GM19372 (cell line): ENCODE data around the gene IMP3.
"Not testable (repeated sequence)": the region's sequence is repeated elsewhere in the genome, so short reads cannot be mapped to it uniquely, and the experiment has no call there.

Experiments
- ATAC-seq: cut with Tn5 transposase; IDR thresholded peaks from one replicate; pipeline ENCODE4 v1.9.1; 2021; ENCODE audit warnings: mild to moderate bottlenecking, low read depth, moderate library complexity; ENCODE audit not compliant: unreplicated experiment

Gene IMP3

GRCh38 chr15:75651810-75652543 lies 12.0 kb upstream of the IMP3 start:
- ATAC-seq: no peak

DNA sequence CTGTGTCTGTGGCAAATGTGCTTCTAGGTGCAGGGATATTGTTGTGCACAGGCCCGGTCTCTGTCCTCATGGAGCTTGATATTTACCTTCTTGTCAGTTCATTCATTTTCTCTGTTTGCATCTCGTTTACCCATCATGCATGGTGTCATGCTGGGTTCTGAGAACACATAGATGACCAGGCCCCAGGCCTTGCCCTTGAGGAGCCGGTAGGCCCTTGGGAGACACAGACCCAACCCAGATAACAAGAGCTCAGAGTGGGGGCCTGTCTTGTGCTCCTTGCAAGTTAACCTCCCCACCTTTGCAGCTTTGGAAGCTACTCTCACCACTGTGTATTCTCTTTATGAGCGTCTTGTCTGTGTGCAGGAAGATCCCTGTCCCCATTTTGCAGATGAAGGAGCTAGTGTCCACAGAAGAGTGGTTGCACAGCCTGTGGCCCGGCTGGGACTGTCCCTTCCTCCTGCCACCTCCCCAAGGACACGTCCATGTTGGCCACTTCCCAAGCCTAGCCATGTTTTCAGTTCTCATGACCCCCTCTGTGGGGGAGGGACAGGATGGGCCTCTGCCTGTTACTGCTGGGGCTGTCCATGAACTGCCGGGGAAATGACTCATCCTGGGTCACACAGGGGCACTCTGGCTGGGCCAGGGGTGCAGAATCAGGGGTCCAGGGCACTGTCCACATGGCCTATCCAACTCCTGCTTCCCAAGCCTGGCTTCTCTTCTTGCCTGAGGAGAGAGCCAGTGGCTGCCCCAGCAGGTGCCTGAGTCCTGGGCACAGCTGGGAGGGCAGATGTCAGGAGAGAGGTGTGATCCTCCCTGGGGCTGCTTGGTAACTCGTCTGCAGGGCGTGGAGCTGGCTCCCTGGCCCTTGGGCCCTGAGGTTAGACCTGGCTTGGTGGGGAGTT lies 11.1 kb upstream of the IMP3 start:
- ATAC-seq: no peak

GRCh38 chr15:75649848-75650247 lies 9.8 kb upstream of the IMP3 start:
- ATAC-seq: no peak

DNA sequence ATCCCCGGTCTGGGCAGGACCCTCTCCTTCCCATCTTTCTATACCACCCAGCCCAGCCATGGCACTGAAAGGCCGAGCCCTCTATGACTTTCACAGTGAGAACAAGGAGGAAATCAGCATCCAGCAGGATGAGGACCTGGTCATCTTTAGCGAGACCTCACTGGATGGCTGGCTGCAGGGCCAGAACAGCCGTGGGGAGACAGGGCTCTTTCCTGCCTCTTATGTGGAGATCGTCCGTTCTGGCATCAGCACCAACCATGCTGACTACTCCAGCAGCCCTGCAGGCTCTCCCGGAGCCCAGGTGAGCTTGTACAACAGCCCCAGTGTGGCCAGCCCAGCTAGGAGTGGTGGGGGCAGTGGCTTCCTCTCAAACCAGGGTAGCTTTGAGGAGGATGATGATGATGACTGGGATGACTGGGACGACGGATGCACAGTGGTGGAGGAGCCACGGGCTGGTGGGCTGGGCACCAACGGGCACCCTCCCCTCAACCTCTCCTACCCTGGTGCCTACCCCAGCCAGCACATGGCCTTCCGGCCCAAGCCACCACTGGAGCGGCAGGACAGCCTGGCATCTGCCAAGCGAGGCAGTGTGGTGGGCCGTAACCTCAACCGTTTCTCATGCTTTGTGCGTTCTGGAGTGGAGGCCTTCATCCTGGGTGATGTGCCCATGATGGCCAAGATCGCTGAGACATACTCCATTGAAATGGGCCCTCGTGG lies 9.2 kb upstream of the IMP3 start:
- ATAC-seq: no peak

DNA sequence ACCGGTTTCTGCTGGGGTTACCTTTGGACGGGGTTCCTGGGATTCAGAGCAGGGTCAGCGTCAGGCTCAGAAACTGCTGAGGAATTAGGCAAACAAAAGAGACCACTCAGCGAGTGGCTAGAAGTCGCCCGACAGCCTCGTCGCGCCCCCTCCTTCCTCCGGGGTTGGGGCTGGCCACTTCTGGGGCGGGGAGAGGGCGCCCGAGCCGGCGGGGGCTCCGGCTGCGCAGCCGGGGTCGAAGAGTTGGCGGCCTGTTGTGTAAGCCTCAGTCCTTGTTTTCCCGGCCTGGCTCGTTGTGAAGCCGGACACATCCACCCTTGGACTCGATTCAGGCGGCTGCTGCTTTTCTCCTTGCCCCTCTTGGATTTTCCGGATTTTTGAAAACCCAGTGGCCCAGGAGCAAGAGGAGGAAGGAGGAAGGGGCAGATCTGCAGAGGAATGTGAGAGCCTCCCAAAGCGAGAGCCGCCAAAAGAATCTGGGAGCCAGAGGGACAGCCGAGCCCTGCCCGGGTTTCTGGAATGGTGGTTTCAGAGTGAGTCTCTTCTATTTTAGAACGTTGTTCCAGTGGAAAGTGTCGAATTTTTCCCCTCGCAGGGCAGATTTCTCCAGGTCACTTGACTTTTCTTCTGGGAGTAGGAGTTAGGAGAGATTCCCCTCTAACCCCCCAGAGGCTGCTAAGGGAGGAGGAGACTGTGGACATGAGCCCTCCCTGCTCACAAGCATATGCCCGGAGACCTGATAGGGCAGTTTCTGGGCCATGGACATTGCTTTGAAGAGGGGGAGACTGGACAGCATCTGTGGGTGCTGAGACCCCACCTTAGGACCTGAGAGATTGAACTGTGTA lies 8.4 kb upstream of the IMP3 start:
- ATAC-seq: no peak

- ATAC-seq: no peak
These were observed 7.5 kb upstream of the IMP3 start, which contains the start of gene SNX33 for GRCh38 chr15:75647370-75648155. Gene SNX33 (plus strand): TSS chr15:75647912. CDS start chr15:75649103, 1,191 bp downstream.

DNA sequence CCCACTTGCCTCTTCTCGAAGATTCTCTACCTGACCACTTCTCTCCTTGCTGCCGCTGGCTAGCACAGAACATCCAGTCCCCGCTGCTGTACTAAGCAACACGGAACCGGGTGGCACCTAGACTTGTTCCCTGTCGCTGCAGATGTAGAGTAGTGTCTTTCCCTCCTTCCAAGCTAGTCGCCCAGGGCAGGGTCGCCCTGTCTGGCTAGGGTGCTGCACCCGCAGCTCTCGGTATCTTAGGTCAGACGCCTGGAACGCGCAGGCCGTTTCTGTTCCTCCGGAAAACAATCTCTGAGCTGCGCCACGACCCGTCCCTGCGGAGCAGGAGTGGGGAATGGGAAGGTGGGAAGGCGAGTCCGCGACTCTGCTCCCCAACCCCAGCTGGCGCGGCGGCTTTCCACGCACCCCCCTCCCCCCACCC lies 6.9 kb upstream of the IMP3 start:
- no peak for ATAC-seq

GRCh38 chr15:75646112-75646943 lies 6.3 kb upstream of the IMP3 start:
- no peak for ATAC-seq

DNA sequence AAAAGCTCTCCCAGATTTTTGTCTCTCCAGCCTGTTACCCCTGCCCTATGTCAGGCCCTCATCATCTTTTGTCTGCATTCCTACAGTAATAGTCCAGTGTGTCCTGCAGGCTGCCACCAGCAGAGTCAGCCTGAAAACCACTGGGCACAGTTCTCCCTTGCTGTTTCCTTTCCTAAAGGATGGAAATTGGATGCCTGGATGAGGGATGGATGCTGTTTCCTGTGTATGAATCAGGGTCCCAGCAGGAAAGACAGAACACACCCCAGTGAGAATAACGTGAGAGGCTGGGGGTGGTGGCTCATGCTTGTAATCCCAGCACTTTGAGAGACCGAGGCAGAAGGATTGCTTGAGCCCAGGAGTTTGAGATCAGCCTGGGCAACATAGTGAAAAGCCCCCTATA lies 4.4 kb upstream of the IMP3 start:
- ATAC-seq: no peak

DNA sequence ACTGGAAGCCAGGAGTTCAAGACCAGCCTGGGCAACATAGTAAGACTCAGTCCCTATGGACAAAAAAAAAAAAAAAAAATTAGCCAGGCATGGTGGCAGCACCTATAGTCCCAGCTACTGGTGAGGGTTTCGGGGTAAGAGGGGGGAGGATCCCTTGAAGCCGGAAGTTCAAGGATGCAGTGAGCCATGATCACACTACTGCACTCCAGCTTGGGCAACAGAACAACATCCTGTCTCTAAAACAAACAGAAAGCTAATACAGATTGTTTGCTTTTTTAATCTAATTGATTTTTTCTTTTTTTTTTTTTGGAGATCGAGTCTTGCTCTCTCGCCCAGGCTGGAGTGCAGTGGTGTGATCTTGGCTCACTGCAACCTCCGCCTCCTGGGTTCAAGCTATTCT lies 1.6 kb upstream of the IMP3 start:
- ATAC-seq: no peak

DNA sequence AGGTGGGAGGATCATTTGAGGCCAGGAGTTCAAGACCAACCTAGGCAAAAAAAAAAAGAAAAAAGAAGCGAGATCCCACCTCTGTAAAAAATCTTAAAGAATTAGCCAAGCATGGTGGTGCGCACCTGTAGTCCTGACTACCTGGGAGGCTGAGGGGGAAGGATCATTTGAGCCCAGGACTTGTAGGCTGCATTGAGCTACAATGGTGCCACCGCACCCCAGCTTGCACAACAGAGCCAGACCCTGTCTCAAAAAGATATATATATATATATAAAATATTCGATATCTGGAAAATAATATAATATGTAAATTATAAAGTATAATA lies 1.1 kb upstream of the IMP3 start:
- no peak for ATAC-seq

- peak; percentile 13 for ATAC-seq
These were observed 607 bp upstream of the IMP3 start for GRCh38 chr15:75640483-75641178.

- no peak for ATAC-seq
These were observed 774 bp downstream of the IMP3 start for GRCh38 chr15:75639191-75639708.

GRCh38 chr15:75637245-75638009 lies 2.6 kb downstream of the IMP3 start:
- ATAC-seq: no peak

- ATAC-seq: no peak
These were observed 4.0 kb downstream of the IMP3 start for GRCh38 chr15:75636026-75636425.

DNA sequence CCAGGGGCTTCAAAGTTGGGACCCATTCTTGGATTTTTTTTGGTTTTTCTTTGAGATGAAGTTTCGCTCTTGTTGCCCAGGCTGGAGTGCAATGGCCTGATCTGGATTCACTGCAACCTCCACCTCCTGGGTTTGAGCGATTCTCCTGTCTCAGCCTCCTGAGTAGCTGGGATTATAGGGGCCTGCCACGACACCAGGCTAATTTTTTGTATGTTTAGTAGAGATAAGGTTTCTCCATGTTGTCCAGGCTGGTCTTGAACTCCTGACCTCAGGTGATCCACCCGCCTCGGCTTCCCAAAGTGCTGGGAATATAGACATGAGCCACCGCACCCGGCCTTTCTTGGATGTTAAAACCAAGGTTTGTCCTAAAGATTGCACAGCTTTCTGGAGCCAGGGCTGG lies 6.1 kb downstream of the IMP3 start:
- ATAC-seq: not testable (repeated sequence)

DNA sequence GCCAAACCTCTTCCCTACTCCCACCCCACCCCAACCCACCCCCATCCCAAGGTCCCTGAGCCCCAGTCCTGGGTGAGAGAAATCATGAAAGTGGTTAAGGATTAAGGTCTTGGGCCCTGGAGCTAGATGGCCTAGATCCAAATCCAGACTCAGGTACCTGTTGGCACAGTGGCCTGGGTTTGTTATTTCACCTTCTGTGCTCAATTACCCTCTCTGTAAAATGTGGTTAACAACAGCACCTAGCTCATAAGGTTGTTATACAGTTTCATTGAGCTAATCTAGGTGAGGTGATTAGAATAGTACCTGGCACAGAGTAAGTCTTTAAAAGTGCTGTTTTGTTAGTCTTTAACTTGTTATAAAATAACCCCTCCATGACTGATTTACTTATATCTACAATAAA lies 8.1 kb downstream of the IMP3 start:
- ATAC-seq: no peak
